ENCODE data around the gene IL5.
"Not testable (repeated sequence)": the region's sequence is repeated elsewhere in the genome, so short reads cannot be mapped to it uniquely, and the experiment has no call there.

Gene IL5

DNA sequence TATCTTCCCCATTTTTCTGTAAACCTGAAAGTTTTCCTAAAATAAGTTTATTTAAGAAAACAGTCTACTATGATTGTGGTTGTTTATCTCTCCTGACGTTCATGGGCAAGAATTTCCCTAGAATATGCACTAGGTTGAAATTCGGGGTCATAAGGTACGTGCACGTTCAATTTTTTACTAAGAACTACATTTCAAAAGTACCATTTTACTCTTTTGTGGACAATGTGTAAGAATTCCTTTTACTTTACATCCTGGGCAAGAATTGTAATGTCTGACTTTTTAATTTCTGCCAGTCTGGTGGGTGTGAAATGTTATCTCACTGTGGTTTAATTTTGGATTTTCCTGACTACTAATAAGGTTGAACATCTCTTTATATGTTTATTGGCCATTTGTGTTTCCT is 12.4 kb downstream of the IL5 start:
- in situ Hi-C loops (cut with MboI; ENCODE audit: low sequenced_read_pairs) = no loop called here

GRCh38 chr5:132528866-132529634 is 14.3 kb downstream of the IL5 start:
- in situ Hi-C loops (cut with MboI; ENCODE audit: low sequenced_read_pairs) = no loop called here

GRCh38 chr5:132528021-132528420 is 15.3 kb downstream of the IL5 start:
- in situ Hi-C loops (cut with MboI; ENCODE audit: low sequenced_read_pairs) = no loop called here

- in situ Hi-C loops (cut with MboI; ENCODE audit: low sequenced_read_pairs) = no loop called here
Measured at GRCh38 chr5:132526974-132527564, 16.3 kb downstream of the IL5 start.

DNA sequence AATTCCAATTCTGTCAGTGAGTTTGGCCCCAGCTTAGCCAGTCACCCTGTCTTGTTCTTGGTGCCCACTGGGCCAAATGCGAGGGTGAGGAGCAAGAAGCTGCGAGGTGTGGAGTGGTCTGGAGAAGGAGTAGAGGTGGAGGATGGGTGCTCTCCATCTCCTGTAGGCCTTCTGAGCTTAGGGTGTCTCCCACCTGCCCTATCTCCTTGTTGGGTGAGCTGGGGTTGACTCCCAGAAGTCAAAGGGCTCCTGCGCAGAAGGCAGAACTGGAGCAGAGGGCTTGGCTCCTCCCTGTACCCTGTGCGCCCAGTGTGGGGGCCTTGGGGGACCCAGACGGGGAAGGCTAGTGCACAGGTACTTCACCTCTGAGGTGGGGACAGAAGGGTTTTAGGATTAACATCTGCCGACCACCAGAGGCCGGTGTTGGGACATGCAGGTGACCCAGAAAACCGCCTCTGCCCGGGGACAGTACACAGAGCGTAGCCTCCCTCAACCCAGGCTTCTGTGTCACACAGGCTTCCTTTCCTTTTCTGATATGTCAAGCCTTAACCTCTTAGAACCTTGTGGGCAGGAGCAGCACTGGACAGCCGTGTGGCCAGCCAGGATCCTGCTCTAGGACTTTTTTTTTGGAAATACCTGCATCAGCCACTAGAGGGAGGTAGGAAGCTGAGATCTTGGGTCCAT is 16.9 kb downstream of the IL5 start:
- in situ Hi-C loops (cut with MboI; ENCODE audit: low sequenced_read_pairs) = no loop called here

DNA sequence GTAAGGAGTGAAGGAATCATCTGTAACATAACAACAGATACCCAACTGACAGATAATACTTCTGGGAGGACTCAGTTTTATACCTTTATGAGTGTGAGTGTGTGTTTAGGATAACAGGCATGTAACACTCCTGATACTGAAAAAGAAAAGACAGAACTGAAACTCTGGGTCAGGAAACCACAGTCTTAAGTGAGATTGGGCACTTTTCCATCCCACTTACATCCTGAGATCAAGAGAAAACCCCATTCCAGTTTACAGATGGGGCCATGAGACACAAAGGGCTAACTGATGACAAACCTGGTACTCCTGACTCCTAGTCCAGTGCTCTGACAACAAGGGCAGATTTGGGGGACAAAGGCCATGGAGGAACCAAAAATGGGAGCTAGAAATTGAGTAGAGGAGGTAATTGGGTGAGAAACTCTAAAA is 18.0 kb downstream of the IL5 start:
- in situ Hi-C loops (cut with MboI; ENCODE audit: low sequenced_read_pairs) = no loop called here

DNA sequence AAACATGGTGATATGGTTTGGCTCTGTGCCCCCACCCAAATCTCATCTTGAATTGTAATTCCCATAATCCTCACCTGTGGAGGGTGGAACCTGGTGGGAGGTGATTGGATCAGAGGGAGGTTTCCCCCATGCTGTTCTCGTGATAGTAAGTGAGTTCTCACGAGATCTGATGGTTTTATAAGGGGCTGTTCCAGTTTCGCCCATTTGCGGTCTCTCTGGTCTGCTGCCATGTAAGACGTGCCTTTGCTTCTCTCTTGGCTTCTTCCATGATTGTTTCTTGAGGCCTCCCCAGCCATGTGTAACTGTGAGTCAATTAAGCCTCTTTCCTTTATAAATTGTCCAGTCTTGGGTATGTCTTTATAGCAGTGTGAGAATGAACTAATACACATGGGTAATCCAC is 18.4 kb downstream of the IL5 start:
- in situ Hi-C loops (cut with MboI; ENCODE audit: low sequenced_read_pairs) = not testable (repeated sequence)

- in situ Hi-C loops (cut with MboI; ENCODE audit: low sequenced_read_pairs) = not testable (repeated sequence)
Measured at GRCh38 chr5:132522067-132522466, 21.3 kb downstream of the IL5 start.

DNA sequence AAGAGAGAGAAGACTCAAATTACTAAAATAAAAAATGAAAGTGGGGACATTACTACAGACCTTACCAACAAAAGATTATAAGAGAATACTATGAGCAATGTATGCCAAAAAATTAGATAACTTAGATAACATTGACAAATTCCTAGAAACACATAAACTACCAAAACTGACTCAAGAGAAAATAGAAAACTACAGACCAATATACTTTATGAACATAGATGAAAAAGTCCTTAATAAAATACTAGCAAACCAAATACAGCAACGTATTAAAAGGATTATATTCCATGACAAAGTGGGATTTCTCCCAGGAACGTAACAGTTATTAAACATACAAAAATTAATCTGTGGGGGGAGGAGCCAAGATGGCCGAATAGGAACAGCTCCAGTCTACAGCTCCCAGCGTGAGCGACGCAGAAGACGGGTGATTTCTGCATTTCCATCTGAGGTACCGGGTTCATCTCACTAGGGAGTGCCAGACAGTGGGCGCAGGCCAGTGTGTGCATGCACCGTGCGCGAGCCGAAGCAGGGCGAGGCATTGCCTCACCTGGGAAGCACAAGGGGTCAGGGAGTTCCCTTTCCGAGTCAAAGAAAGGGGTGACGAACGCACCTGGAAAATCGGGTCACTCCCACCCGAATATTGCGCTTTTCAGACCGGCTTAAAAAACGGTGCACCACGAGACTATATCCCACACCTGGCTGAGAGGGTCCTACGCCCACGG is 29.5 kb downstream of the IL5 start:
- in situ Hi-C loops (cut with MboI; ENCODE audit: low sequenced_read_pairs) = not testable (repeated sequence)

- in situ Hi-C loops (cut with MboI; ENCODE audit: low sequenced_read_pairs) = no loop called here
Measured at GRCh38 chr5:132510076-132510475, 33.2 kb downstream of the IL5 start.

DNA sequence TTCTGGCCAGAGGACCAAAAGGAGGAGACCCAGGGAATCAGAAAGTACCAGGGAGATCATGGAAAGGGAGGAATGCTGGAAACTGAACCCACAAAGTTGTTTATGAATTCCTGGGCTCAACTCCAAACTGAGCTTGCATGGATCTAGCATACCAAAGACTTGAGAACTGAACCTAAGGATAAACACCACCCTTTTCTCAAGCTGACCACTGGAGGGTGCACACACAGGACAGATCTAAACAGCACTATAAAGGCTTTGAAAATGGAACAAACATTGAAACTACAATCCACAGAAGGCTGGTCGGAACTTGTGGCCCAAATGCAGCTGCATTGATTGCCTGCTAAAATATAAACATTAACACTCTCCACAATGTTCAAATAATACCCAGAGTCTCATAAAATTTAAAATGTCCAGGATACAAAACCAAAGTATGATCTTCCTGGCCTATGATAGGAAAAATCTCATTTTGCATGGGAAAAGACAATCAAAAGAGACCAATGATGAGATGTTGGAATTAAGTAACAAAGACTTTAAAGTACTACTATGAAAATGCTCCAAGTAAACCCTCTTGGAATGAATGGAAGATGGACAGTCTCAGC is 37.1 kb downstream of the IL5 start:
- in situ Hi-C loops (cut with MboI; ENCODE audit: low sequenced_read_pairs) = no loop called here

DNA sequence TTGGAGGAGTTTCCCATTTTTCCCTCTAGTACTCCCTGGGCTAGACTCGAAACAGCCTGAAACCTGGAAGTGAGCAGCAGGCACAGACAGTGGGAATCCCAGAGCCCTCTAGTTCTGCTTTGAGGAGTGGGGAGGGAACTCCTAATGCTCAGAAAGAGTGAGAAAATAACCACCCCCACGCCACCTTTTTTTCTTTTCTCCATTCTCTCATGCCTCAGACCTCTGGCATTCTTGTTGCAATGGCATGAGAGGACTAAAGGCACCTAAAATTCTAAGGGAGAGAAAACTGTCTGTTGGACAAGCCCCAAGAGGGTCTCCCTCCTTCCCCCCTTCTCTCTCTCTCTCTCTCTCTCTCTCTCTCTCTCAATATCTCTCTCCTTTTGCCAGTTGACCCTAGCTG is 37.7 kb downstream of the IL5 start:
- in situ Hi-C loops (cut with MboI; ENCODE audit: low sequenced_read_pairs) = no loop called here

GRCh38 chr5:132504746-132505145 is 38.6 kb downstream of the IL5 start:
- in situ Hi-C loops (cut with MboI; ENCODE audit: low sequenced_read_pairs) = no loop called here

GRCh38 chr5:132503244-132503643 is 40.1 kb downstream of the IL5 start:
- in situ Hi-C loops (cut with MboI; ENCODE audit: low sequenced_read_pairs) = no loop called here

DNA sequence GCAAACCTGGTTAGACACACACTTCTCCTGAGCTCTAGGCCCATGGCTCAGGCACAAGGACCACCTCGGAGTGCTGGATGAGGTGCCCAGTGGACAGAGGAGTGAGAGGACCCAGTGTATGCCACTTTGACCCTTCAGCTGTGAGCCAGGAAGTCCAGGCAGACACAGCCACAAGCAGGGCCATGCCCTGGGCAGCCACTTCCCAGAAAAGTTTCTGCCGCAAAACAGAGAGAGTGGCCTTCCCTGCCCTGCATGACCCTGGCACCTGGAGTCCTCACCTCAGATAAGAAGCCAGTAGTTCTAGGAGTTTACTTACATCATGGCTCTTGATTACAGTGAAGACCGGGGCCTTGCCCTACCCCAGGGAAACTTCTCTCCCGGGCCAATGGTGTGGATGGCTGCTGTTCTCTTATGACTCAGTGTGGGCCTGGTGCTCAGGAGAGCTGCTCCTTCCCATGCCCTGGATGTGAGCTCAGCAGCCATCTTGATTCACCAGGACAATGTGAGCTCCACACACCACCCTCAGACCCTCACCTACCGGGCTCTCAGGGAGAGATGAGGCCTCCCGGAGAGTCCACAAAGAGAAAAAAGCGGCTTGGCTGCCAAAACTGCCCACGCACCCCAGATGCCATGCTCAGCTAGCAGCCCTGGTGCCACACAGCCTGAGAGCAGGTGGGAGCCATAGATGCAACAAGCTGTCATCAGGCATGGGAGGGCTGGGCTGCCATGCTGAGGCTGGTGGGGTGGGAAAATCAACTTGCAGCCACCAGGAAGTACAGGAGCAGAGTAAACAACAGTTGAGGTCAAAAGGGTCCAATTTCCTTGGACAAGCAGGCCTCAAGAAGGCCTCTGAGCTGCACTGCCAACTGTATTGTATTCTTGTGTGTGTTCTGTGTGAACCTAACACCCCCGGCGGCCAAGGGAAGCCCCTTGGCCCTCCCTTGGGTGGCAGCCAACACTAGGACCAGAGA is 41.1 kb downstream of the IL5 start:
- in situ Hi-C loops (cut with MboI; ENCODE audit: low sequenced_read_pairs) = no loop called here

DNA sequence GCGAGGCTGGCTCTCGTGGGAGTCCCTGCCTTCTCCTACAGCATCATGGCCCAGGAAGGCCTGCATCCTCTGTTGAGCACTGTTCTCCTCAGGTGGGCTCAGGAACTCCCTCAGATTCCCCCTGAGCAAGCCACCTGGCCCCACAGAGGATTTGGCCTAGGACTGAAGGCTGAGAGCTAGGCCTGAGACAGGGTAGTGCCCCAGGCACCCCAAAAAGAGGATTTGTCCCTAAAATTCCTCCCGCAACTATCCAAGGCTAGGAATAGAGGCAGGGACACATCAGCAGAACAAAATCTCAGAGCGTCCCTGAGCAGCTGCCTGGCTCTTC is 41.7 kb downstream of the IL5 start:
- in situ Hi-C loops (cut with MboI; ENCODE audit: low sequenced_read_pairs) = no loop called here

- in situ Hi-C loops (cut with MboI; ENCODE audit: low sequenced_read_pairs) = no loop called here
Measured at GRCh38 chr5:132500931-132501628, 42.2 kb downstream of the IL5 start.

DNA sequence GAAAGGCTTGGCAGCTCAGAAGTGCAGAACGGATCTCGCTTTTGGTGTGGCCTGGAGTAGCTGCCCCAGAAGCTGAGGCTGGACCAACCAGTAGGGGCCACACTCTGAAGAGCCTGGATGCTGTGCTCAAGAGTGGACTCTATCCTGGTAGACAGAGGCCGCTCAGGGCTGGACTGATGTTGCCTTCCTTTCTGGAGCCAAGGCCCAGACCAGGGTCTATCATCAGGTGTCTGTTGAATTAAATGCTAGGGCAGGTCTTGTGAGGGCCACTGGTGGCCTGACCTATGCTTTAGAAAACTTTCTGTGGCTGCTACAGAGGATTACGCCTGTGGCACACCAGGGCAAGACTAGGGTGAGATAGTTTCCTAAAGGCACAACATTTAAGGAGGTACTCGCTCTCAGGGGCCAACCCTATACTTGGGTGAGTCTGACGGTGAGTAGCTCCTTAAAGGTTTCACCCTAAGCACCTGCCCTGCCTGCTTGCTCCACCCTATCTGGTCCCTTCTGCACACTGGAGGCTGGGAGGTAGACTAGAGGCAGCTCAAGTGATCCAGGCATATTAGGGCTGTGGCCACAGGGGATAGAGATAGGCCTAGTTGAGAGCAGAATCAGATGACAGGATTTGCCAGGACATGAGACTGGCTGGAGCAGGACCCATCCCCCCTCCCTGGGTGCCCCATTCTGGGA is 42.9 kb downstream of the IL5 start:
- in situ Hi-C loops (cut with MboI; ENCODE audit: low sequenced_read_pairs) = no loop called here
